Liver (tissue), 9 donors: ENCODE measurements around the gene STK32C. TPM values are rescaled to one million over a fixed set of nuclear protein-coding genes. Genes with fewer than 3 reads are reported as not detected.

ENCODE experiments used
- DNase-seq: peaks from one replicate; pipeline ENCODE4 v3.0.0-alpha.2; 2017; ENCODE audit warnings: low spot score
- H3K27ac ChIP-seq, 2 donors: one replicate each; pipeline ENCODE4 v1.7.0; 2013; ENCODE audit warnings: inconsistent platforms in 2 of 2, low read length in 2 of 2, control low read depth in 1 of 2, low read depth in 1 of 2, mild to moderate bottlenecking in 1 of 2
- H3K27me3 ChIP-seq, 4 donors: one replicate each; pipeline versions ENCODE4 v1.6.1 to v1.7.0; 2013; ENCODE audit warnings: low read length in 3 of 4, inconsistent platforms in 1 of 4, mild to moderate bottlenecking in 1 of 4, moderate library complexity in 1 of 4; ENCODE audit not compliant: control insufficient read depth in 4 of 4, insufficient read depth in 4 of 4
- H3K36me3 ChIP-seq, 4 donors: one replicate each; pipeline versions ENCODE4 v1.6.1 to v1.7.0; 2013; ENCODE audit warnings: low read length in 3 of 4, mild to moderate bottlenecking in 3 of 4, low read depth in 1 of 4, moderate library complexity in 1 of 4; ENCODE audit not compliant: control insufficient read depth in 4 of 4, insufficient read depth in 3 of 4
- H3K4me1 ChIP-seq, 4 donors: one replicate each; pipeline versions ENCODE4 v1.6.1 to v1.7.0; 2013; ENCODE audit warnings: low read length in 3 of 4, mild to moderate bottlenecking in 3 of 4, moderate library complexity in 1 of 4; ENCODE audit not compliant: control insufficient read depth in 4 of 4, insufficient read depth in 4 of 4
- H3K4me3 ChIP-seq, 3 donors: one replicate each; pipeline versions ENCODE4 v1.6.1 to v1.7.0; 2013; ENCODE audit warnings: low read length in 3 of 3, control low read depth in 1 of 3, low read depth in 1 of 3, mild to moderate bottlenecking in 1 of 3
- H3K9ac ChIP-seq, 2 donors: one replicate each; pipeline ENCODE4 v1.7.0; 2013; ENCODE audit warnings: low read length in 2 of 2, mild to moderate bottlenecking in 2 of 2, moderate library complexity in 2 of 2, control low read depth in 1 of 2, low read depth in 1 of 2
- H3K9me3 ChIP-seq, 4 donors: one replicate each; pipeline versions ENCODE4 v1.6.1 to v1.7.0; 2013; ENCODE audit warnings: low read length in 3 of 4; ENCODE audit not compliant: control insufficient read depth in 4 of 4
- EGR1 ChIP-seq, 2 donors: IDR thresholded peaks; 2 replicates each; pipeline ENCODE4 v1.6.1; 2016 to 2018; ENCODE audit warnings: antibody characterized with exemption in 2 of 2, low read depth in 2 of 2
- FOXA1 ChIP-seq: IDR thresholded peaks from 2 replicates; pipeline ENCODE4 v1.6.1; 2016; ENCODE audit warnings: antibody characterized with exemption
- FOXA2 ChIP-seq: IDR thresholded peaks from 2 replicates; pipeline ENCODE4 v1.6.1; 2016; ENCODE audit warnings: antibody characterized with exemption
- GABPA ChIP-seq, 2 donors: IDR thresholded peaks in 1 of 2; conservative IDR thresholded peaks in 1 of 2; 2 replicates each; pipeline ENCODE4 v1.6.1; 2016; ENCODE audit warnings: antibody characterized with exemption in 2 of 2, mild to moderate bottlenecking in 1 of 2, moderate library complexity in 1 of 2
- HNF4G ChIP-seq: IDR thresholded peaks from 2 replicates; pipeline ENCODE4 v1.6.1; 2016; ENCODE audit warnings: antibody characterized with exemption
- JUND ChIP-seq, 2 donors: IDR thresholded peaks; 2 replicates each; pipeline ENCODE4 v1.6.1; 2016; ENCODE audit warnings: antibody characterized with exemption in 2 of 2
- NR2F2 ChIP-seq: IDR thresholded peaks from 2 replicates; pipeline ENCODE4 v1.6.1; 2016; ENCODE audit warnings: antibody characterized with exemption
- RAD21 ChIP-seq, 2 donors: IDR thresholded peaks; 2 replicates each; pipeline ENCODE4 v1.6.1; 2016; ENCODE audit warnings: antibody characterized with exemption in 2 of 2, mild to moderate bottlenecking in 2 of 2
- REST ChIP-seq: IDR thresholded peaks from 2 replicates; pipeline ENCODE4 v1.6.1; 2016; ENCODE audit warnings: antibody characterized with exemption, mild to moderate bottlenecking
- RXRA ChIP-seq, 2 donors: IDR thresholded peaks; 2 replicates each; pipeline ENCODE4 v1.6.1; 2017 to 2018; ENCODE audit warnings: antibody characterized with exemption in 2 of 2, mild to moderate bottlenecking in 1 of 2
- SP1 ChIP-seq: IDR thresholded peaks from 2 replicates; pipeline ENCODE4 v1.6.1; 2018; ENCODE audit warnings: antibody characterized with exemption, mild to moderate bottlenecking
- TAF1 ChIP-seq: conservative IDR thresholded peaks from 2 replicates; pipeline ENCODE4 v1.6.1; 2016; ENCODE audit warnings: antibody characterized with exemption, mild to moderate bottlenecking
- YY1 ChIP-seq: IDR thresholded peaks from 2 replicates; pipeline ENCODE4 v1.6.1; 2016; ENCODE audit warnings: antibody characterized with exemption, mild to moderate bottlenecking
- WGBS: extraction: QIAGEN DNeasy Blood & Tissue Kit; methylation state at CpG from one replicate; pipeline ENCODE4 v1.1.7; 2013; 5-methylcytosine and 5-hydroxymethylcytosine counted together
- polyA plus RNA-seq, 2 donors: library from polyadenylated mRNA; stranded (reverse) in 1 of 2; unstranded in 1 of 2; fragments of 200-250 nt in 1 of 2; fragments of >200 nt in 1 of 2; fragmentation: Nextera tagmentation in 1 of 2; extraction: Ambion mirVana in 1 of 2; gene quantifications; one replicate each; pipeline versions ENCODE4 v1.2.1 to v1.2.3, GENCODE V29; 2013 to 2015
- total RNA-seq, 2 donors: library from RNA; depleted of rRNA; stranded (reverse); fragments of >200 nt; gene quantifications; one replicate each; pipeline ENCODE4 v1.2.3, GENCODE V29; 2014
- TF ChIP-seq, protein P1 (sequence below): fragments of 150-350 bp; IDR thresholded peaks from 2 replicates; pipeline ENCODE4 v1.5.1; 2017; ENCODE audit warnings: improper control_type of control experiment, low read depth, low read length; ENCODE audit not compliant: missing input control
- TF ChIP-seq, protein P2 (sequence below): IDR thresholded peaks from 2 replicates; pipeline ENCODE4 v1.6.1; 2016; ENCODE audit warnings: antibody characterized with exemption
- TF ChIP-seq, protein P3 (sequence below): IDR thresholded peaks from 2 replicates; pipeline ENCODE4 v1.6.1; 2016; ENCODE audit warnings: antibody characterized with exemption
- TF ChIP-seq, protein P4 (sequence below): IDR thresholded peaks from 2 replicates; pipeline ENCODE4 v1.6.1; 2016; ENCODE audit warnings: antibody characterized with exemption
- donor health status: healthy.
- donor health status: healthy.
- donor health status: healthy.
- donor health status: healthy.
- donor health status: healthy.

The STK32C gene
- total and polyA plus RNA-seq, 4 donors, result 1.8 to 4.6 (median 2.2) TPM

- Histone ChIP-seq H3K4me1 (no peaks in the 10 kb centered on the region), H3K27me3 (peaks cover 0 to 4% (median 0%) of the 10 kb centered on the region in 4 donors), H3K9me3 (no peaks in the 10 kb centered on the region), H3K9ac (no peak overlapping the region), H3K36me3 (no peaks in the 10 kb centered on the region), H3K4me3 (no peak overlapping the region), H3K27ac (no peak overlapping the region)
- TF ChIP-seq HNF4G, result no peak
- TF ChIP-seq, protein P1, sequence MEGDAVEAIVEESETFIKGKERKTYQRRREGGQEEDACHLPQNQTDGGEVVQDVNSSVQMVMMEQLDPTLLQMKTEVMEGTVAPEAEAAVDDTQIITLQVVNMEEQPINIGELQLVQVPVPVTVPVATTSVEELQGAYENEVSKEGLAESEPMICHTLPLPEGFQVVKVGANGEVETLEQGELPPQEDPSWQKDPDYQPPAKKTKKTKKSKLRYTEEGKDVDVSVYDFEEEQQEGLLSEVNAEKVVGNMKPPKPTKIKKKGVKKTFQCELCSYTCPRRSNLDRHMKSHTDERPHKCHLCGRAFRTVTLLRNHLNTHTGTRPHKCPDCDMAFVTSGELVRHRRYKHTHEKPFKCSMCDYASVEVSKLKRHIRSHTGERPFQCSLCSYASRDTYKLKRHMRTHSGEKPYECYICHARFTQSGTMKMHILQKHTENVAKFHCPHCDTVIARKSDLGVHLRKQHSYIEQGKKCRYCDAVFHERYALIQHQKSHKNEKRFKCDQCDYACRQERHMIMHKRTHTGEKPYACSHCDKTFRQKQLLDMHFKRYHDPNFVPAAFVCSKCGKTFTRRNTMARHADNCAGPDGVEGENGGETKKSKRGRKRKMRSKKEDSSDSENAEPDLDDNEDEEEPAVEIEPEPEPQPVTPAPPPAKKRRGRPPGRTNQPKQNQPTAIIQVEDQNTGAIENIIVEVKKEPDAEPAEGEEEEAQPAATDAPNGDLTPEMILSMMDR, result no peak
- TF ChIP-seq, protein P2, sequence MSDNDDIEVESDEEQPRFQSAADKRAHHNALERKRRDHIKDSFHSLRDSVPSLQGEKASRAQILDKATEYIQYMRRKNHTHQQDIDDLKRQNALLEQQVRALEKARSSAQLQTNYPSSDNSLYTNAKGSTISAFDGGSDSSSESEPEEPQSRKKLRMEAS, result no peak
- TF ChIP-seq RAD21 (IDR thresholded peaks at IDR 0.05), result no peak
- TF ChIP-seq RXRA (IDR thresholded peaks at IDR 0.05), result no peak
- no peak for TF ChIP-seq FOXA1
- TF ChIP-seq, protein P3, sequence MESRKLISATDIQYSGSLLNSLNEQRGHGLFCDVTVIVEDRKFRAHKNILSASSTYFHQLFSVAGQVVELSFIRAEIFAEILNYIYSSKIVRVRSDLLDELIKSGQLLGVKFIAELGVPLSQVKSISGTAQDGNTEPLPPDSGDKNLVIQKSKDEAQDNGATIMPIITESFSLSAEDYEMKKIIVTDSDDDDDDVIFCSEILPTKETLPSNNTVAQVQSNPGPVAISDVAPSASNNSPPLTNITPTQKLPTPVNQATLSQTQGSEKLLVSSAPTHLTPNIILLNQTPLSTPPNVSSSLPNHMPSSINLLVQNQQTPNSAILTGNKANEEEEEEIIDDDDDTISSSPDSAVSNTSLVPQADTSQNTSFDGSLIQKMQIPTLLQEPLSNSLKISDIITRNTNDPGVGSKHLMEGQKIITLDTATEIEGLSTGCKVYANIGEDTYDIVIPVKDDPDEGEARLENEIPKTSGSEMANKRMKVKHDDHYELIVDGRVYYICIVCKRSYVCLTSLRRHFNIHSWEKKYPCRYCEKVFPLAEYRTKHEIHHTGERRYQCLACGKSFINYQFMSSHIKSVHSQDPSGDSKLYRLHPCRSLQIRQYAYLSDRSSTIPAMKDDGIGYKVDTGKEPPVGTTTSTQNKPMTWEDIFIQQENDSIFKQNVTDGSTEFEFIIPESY, result no peak
- TF ChIP-seq GABPA (IDR thresholded peaks at IDR 0.05 in 1 of 2, conservative IDR thresholded peaks at IDR 0.05 in 1 of 2), result no peak
- no peak for TF ChIP-seq FOXA2
- TF ChIP-seq, protein P4, sequence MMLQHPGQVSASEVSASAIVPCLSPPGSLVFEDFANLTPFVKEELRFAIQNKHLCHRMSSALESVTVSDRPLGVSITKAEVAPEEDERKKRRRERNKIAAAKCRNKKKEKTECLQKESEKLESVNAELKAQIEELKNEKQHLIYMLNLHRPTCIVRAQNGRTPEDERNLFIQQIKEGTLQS, result no peak
- TF ChIP-seq TAF1, result no peak
- TF ChIP-seq JUND (IDR thresholded peaks at IDR 0.05), result no peak
- no peak for TF ChIP-seq NR2F2
- no peak for TF ChIP-seq EGR1 (IDR thresholded peaks at IDR 0.05; ENCODE audit: low read depth in 2 of 2)
- no peak for TF ChIP-seq SP1
- no peak for TF ChIP-seq REST
- no peak for TF ChIP-seq YY1
- WGBS, result 77% methylated on average over 36 of the region's 36 CpGs
- DNase-seq, result no peak
Observed at GRCh38 chr10:132170561-132171361, 137.0 kb downstream of the STK32C start.
